Measurements from ENCODE around the gene SH3PXD2A. TPM values are rescaled to one million over a fixed set of nuclear protein-coding genes. Genes with fewer than 3 reads are reported as not detected.

The SH3PXD2A gene
- total RNA-seq, 1 donor from 2014 or later, result 56.2 TPM

DNA sequence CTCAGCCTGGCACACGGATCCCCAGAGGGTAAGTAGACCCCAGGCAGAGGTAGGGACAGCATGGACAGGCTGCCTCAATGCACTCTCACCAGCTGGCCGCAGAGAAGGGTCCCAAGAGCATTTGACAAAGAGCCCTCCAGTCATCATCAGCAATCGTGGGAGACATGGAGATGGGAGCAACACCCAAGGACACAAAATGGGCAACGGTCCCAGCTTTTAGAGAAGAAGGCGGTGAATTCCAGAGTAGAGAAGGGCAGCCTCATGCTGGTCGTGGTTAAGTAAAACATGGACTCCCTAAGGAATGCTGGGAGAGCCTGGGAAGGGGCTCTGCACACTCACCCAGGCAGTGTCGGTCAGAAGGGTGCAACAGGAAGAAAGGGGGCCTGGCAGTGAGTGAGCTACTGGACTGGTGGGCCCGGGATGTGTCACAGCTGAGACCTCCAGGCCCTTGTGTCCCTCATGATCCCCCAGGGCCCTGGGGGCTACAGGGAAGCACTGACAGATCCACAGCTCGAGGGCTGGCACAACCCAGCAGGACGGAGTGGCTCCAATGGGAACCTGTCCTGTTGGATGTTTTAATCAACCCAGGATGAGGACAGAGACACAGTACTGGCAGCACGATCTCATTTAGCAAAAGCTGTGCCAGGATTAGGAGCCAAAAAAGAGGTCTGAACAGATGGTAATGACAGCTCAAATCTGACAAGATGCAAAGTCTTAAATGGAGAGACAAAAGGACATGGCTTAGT lies 214.8 kb downstream of the SH3PXD2A start:
- Histone ChIP-seq H3K36me3 (no peaks in the 10 kb centered on the region), H3K27me3 (no peaks in the 10 kb centered on the region), H3K4me1 (peaks cover 92% of the 10 kb centered on the region), H3K9me3 (no peaks in the 10 kb centered on the region), H3K27ac (peak overlapping the region; percentile 61), H3K4me3 (no peak overlapping the region)
- TF ChIP-seq CTCF (IDR thresholded peaks at IDR 0.05) (no peak), POLR2A (IDR thresholded peaks at IDR 0.05) (no peak), POLR2AphosphoS5 (IDR thresholded peaks at IDR 0.05; ENCODE audit: insufficient read depth in 1 of 2, low read depth in 1 of 2) (no peak)
- no peak for DNase-seq (ENCODE audit: extremely low spot score in 2 of 2)
- intact Hi-C loops (cut with DNase I), result no loop called here

DNA sequence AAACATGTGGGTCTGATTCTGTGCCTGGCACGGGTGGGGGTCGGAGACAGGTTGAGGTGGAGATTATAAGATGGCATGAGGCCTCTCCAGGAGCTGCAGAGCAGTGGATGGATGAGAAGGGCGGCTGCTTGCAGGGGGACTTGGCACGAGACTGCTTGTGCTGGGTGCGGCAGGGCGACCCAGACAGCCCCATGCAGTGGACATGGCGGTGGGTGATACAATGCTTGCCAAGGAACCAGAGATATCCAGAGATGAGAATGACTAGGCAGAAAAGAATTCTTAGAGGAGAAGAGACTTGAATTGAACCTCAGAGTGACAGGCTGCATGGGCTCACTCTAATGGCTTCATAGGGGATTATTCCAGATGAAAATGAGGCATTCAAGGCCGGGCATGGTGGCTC lies 216.4 kb downstream of the SH3PXD2A start:
- Histone ChIP-seq H3K9me3 (no peaks in the 10 kb centered on the region), H3K27me3 (no peaks in the 10 kb centered on the region), H3K27ac (peak overlapping the region; percentile 87), H3K4me3 (no peak overlapping the region), H3K4me1 (peaks cover 84% of the 10 kb centered on the region), H3K36me3 (no peaks in the 10 kb centered on the region)
- TF ChIP-seq POLR2AphosphoS5 (IDR thresholded peaks at IDR 0.05; ENCODE audit: insufficient read depth in 1 of 2, low read depth in 1 of 2), result no peak
- no peak for TF ChIP-seq CTCF (IDR thresholded peaks at IDR 0.05)
- no peak for TF ChIP-seq POLR2A (IDR thresholded peaks at IDR 0.05)
- no peak for DNase-seq (ENCODE audit: extremely low spot score in 2 of 2)
- intact Hi-C loops (cut with DNase I), result no loop called here

GRCh38 chr10:103637927-103638557 lies 217.3 kb downstream of the SH3PXD2A start:
- H3K9me3 ChIP-seq, result no peaks in the 10 kb centered on the region
- no peaks in the 10 kb centered on the region for H3K36me3 ChIP-seq
- no peaks in the 10 kb centered on the region for H3K27me3 ChIP-seq
- intact Hi-C loops (cut with DNase I), result no loop called here
- TF ChIP-seq POLR2A (IDR thresholded peaks at IDR 0.05), result no peak
- TF ChIP-seq POLR2AphosphoS5 (IDR thresholded peaks at IDR 0.05; ENCODE audit: insufficient read depth in 1 of 2, low read depth in 1 of 2), result peak in 1 of 2 donors; percentile 73
- peak overlapping the region; percentile 87 for H3K27ac ChIP-seq
- H3K4me1 ChIP-seq, result peaks cover 75% of the 10 kb centered on the region
- no peak for DNase-seq (ENCODE audit: extremely low spot score in 2 of 2)
- peak overlapping the region; percentile 7 to 25 for H3K4me3 ChIP-seq

GRCh38 chr10:103637011-103637410 lies 218.4 kb downstream of the SH3PXD2A start:
- Histone ChIP-seq H3K36me3 (peaks cover 0 to 3% of the 10 kb centered on the region in 2 donors), H3K4me1 (peaks cover 76% of the 10 kb centered on the region), H3K4me3 (peak overlapping the region in 1 of 2 donors; percentile 1), H3K27me3 (no peaks in the 10 kb centered on the region), H3K27ac (peak overlapping the region; percentile 87), H3K9me3 (no peaks in the 10 kb centered on the region)
- no peak for DNase-seq (ENCODE audit: extremely low spot score in 2 of 2)
- intact Hi-C loops (cut with DNase I), result no loop called here
- TF ChIP-seq POLR2AphosphoS5 (IDR thresholded peaks at IDR 0.05; ENCODE audit: insufficient read depth in 1 of 2, low read depth in 1 of 2) (no peak), CTCF (IDR thresholded peaks at IDR 0.05) (no peak), POLR2A (IDR thresholded peaks at IDR 0.05) (no peak)

GRCh38 chr10:103636492-103636891 lies 218.9 kb downstream of the SH3PXD2A start:
- H3K27me3 ChIP-seq, result no peaks in the 10 kb centered on the region
- intact Hi-C loops (cut with DNase I), result no loop called here
- peaks cover 0 to 8% of the 10 kb centered on the region in 2 donors for H3K36me3 ChIP-seq
- H3K4me1 ChIP-seq, result peaks cover 76% of the 10 kb centered on the region
- no peak for TF ChIP-seq CTCF (IDR thresholded peaks at IDR 0.05)
- no peak for TF ChIP-seq POLR2AphosphoS5 (IDR thresholded peaks at IDR 0.05; ENCODE audit: insufficient read depth in 1 of 2, low read depth in 1 of 2)
- no peak for TF ChIP-seq POLR2A (IDR thresholded peaks at IDR 0.05)
- DNase-seq (ENCODE audit: extremely low spot score in 2 of 2), result no peak
- H3K27ac ChIP-seq, result peak overlapping the region; percentile 87
- H3K4me3 ChIP-seq, result no peak overlapping the region
- H3K9me3 ChIP-seq, result no peaks in the 10 kb centered on the region
